ENCODE results near the gene ELMO1.

ELMO1 gene

GRCh38 chr7:36910859-36911258 is 537.8 kb downstream of the ELMO1 start:
- in situ Hi-C loops (cut with MboI; ENCODE audit: low pct_unique_long_range_greater_than_20kb, low sequenced_read_pairs, unreplicated experiment): no loop called here
- no peak for TF ChIP-seq CTCF (IDR thresholded peaks at IDR 0.05; ENCODE audit: extremely low read depth, insufficient read depth, missing control alignments)
- no peak for DNase-seq (ENCODE audit: low spot score)

GRCh38 chr7:36910401-36910800 is 538.3 kb downstream of the ELMO1 start:
- no peak for DNase-seq (ENCODE audit: low spot score)
- in situ Hi-C loops (cut with MboI; ENCODE audit: low pct_unique_long_range_greater_than_20kb, low sequenced_read_pairs, unreplicated experiment): no loop called here
- no peak for TF ChIP-seq CTCF (IDR thresholded peaks at IDR 0.05; ENCODE audit: extremely low read depth, insufficient read depth, missing control alignments)

GRCh38 chr7:36906956-36907635 is 541.6 kb downstream of the ELMO1 start:
- no peak for DNase-seq (ENCODE audit: low spot score)
- in situ Hi-C loops (cut with MboI; ENCODE audit: low pct_unique_long_range_greater_than_20kb, low sequenced_read_pairs, unreplicated experiment): no loop called here
- no peak for TF ChIP-seq CTCF (IDR thresholded peaks at IDR 0.05; ENCODE audit: extremely low read depth, insufficient read depth, missing control alignments)

GRCh38 chr7:36906448-36906847 is 542.2 kb downstream of the ELMO1 start:
- in situ Hi-C loops (cut with MboI; ENCODE audit: low pct_unique_long_range_greater_than_20kb, low sequenced_read_pairs, unreplicated experiment): no loop called here
- DNase-seq (ENCODE audit: low spot score): no peak
- no peak for TF ChIP-seq CTCF (IDR thresholded peaks at IDR 0.05; ENCODE audit: extremely low read depth, insufficient read depth, missing control alignments)

GRCh38 chr7:36905841-36906240 is 542.8 kb downstream of the ELMO1 start:
- no peak for TF ChIP-seq CTCF (IDR thresholded peaks at IDR 0.05; ENCODE audit: extremely low read depth, insufficient read depth, missing control alignments)
- DNase-seq (ENCODE audit: low spot score): no peak
- in situ Hi-C loops (cut with MboI; ENCODE audit: low pct_unique_long_range_greater_than_20kb, low sequenced_read_pairs, unreplicated experiment): no loop called here

- DNase-seq (ENCODE audit: low spot score): no peak
- TF ChIP-seq CTCF (IDR thresholded peaks at IDR 0.05; ENCODE audit: extremely low read depth, insufficient read depth, missing control alignments): no peak
- in situ Hi-C loops (cut with MboI; ENCODE audit: low pct_unique_long_range_greater_than_20kb, low sequenced_read_pairs, unreplicated experiment): no loop called here
These were observed 543.9 kb downstream of the ELMO1 start for GRCh38 chr7:36904802-36905201.

All from GM13977 (cell line).